ENCODE measurements around the gene RANBP3L.

Gene RANBP3L

GRCh38 chr5:36199620-36200019, 102.1 kb downstream of the RANBP3L start:
- DNase-seq = no peak

GRCh38 chr5:36198783-36199182, 102.9 kb downstream of the RANBP3L start:
- peak; percentile 9 for DNase-seq
